Measurements from ENCODE around the gene TSPEAR.
"Not testable (repeated sequence)": the region's sequence is repeated elsewhere in the genome, so short reads cannot be mapped to it uniquely, and the experiment has no call there.

Gene TSPEAR

GRCh38 chr21:44623575-44623974 lies 87.8 kb downstream of the TSPEAR start:
- DNase-seq = no peak

DNA sequence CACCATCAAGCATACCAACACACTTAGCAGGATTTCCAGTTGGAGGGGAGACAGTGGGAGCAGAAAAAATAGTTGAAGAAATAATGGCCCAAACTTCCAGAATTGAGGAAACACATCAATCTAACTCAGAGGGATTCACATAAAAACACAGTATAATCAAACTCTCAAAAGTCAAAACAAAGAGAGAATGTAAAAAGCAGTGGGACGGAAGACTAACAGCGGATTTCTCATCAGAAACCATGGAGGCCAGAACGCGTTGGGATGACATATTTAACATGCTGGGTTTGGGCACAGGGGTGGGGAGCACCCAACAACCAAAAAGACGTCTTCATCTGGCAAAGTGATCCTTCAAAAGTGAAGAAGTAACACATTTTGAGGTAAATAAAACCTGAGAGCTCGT lies 91.5 kb downstream of the TSPEAR start:
- no peak for DNase-seq

- DNase-seq = peak; percentile 60
Observed at GRCh38 chr21:44618909-44619308, 92.5 kb downstream of the TSPEAR start.

DNA sequence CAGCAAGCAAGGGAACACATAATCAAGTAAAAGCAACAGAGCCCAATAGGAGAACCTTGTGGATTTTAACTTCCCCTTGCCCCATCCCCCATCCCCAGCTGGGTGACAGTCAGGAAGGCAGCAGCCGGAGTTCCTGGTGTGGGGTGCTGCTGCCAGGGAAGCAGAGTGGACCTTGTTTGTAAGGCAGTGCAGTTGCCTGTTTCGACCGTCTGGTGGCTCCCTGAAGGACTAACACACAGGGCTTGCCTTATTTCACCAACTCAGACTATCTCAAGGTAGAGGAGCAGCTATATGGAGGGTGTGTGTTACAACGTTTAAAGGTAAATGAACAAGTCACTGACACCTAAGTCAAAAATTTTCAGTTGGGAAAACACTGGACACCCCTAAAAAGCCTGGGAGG lies 92.9 kb downstream of the TSPEAR start:
- peak; percentile 5 for DNase-seq

DNA sequence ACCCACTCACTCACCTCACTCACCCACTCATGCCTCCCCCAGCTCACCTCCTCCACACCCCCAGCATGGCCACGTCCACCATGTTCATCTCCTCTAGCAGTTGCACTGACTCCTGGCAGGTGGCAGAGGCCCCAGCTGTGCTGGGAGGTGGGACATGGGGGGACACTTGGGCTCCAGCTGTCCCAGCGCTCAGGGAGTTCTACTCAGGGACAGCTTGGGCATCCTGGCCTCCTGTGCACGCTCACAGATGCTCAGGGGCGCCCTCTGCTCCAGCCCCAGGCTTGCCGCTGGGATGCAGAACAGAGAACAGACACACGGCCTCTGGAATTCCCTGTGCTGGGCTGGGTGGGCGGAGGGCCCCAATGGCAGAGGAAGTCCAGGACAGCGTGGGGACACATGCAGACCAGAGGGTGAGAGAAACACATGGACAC lies 94.3 kb downstream of the TSPEAR start:
- no peak for DNase-seq

- no peak for DNase-seq
Observed at GRCh38 chr21:44616591-44616926, 94.8 kb downstream of the TSPEAR start.

DNA sequence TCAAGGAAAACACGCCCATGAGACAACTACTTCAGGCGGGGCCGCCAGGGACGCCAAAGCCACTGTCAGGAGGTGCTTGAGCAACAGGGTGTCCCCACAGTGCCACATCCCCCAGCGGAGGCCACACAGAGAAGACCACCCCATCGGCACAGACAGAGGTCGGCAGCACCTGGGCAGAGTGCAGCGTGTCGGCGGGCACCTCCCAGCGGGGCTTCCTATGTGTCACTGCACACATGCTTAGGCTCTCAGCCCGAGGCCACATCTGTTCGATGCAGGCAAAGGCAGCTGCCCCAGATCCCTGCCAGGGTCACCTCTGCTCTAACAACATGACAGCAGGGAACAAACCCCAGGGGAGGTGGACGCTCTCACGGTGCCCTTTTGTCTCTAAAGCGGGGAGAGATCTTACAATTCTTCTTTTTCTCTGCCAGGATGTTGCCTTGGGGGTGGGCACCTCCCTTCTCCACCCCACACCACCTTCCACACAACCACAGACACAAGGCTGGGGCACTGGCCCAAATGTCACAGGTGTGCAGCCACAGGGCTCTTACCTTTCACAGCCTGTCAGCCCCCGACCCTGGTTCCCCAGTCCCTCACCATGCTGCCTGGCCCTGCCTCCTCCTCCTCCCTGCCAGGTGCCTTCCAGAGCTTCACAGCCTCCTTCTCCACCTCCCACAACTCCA lies 95.3 kb downstream of the TSPEAR start:
- DNase-seq = no peak

GRCh38 chr21:44615466-44615865 lies 95.9 kb downstream of the TSPEAR start:
- no peak for DNase-seq

DNA sequence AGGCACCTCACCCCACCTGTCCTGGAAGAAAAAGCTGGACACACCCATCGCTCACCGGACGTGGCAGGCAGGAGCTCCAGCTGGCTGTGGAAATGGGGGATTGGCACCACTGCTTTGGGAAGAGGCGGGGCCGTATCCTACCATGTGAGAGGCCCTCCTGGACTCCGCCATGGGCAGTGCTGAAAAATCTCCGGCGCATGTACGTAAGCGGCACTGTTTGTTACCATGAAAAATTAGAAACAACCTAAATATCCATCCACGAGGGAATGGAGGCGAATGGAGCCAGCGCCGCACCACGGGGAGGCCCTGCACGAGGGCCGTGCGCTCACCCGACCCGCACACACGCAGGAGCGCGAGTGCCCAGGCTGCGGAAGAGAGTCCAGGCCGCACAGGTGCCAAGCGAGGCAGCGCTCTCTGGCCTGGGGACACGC lies 96.4 kb downstream of the TSPEAR start:
- DNase-seq = no peak

DNA sequence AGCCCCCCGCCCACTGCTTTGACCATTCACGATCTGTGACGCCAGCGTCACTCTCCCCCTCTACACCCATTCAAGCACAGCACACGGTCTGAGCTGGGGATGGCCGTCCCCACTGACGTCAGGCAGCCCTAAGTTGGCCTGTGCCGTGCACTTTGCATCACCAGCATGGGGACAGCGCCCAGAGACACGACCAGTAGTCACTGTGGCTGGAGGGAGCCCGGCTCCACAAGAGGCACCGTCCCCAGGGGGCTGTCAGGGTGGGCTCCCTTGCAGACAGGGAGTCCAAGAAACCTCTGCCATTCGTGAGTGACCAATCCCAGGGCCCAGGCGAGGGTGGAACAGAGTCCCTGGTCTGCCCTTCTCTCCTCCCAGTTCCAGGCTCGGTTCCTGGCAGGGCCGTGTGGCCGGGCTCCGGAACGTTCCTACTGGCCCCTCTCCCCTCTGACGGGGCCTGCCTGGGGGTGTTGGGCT lies 97.2 kb downstream of the TSPEAR start:
- DNase-seq = no peak

DNA sequence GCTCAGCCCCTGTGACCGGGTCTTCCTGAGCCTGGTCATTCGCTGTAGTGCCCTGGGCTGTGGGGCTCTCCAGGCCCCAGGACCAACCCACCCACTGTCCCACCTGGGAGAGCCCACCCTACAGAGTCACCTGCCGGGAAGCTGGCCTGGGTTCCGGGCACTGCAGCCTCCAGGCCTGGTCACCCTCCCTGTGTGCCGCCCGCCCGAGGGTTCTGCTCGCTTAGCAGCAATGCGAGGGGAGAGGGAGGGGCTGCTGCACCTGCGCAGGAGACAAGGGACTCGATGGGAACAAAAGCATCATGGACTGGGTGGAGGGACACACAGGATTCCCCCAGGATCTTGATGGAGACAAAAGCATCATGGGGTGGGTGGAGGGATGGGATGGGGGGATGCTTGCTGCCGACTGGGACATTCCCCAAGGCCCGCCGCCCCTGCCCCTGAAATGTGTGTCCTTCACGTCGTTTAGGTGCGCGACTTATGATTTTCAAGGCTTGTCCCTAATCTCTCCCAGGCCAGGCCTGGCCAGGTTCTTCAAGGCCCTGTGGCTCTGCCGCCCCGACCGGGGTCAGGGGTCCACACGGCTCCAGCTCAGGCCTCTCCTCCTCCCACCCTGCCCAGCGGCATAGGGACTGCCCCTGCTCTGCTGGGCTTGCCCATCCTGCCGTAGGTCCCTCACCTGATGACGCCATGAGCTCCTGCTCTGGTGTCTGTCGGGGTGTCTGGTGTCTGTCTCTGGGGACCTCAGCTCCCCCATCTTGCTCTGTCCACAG lies 97.8 kb downstream of the TSPEAR start:
- DNase-seq = no peak

GRCh38 chr21:44612669-44613229 lies 98.6 kb downstream of the TSPEAR start:
- no peak for DNase-seq

DNA sequence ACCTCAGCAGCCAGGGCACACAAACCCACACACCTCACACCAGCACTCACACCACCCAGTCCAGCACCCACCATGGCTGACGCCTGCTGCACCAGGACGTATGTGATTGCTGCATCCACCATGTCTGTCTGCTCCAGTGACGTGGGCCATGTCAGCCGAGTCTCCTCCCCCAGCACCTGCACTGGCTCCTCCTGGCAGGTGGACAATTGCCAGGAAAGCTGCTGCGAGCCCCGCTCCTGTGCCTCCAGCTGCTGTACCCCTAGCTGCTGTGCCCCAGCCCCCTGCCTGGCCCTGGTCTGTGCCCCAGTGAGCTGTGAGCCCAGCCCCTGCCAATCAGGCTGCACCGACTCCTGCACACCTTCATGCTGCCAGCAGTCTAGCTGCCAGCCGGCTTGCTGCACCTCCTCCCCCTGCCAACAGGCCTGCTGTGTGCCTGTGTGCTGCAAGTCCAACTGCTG lies 99.3 kb downstream of the TSPEAR start, which contains the start of gene KRTAP10-8:
TSS of gene KRTAP10-8 (plus strand) at position 51 of the 458 bp plus-strand sequence. CDS start at position 73, 22 bp downstream.
- DNase-seq = no peak

DNA sequence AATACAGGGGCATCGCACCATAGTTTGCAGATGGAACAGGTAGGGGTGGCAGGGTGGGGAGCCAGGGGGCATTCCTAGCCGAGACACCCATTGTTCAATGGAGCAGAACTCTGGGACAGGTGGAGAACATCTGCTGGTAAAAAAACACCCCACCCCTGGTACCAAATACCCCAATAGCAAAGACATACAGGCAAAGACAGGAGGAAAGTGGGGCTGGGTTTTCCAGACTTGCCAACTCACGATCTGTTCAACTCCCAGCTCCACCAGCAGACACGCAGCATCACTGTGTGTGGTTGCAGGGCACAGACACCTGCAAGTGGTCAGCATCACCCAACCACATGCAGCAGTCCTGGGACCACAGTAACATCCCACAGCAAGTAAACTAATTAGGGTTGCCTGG lies 99.8 kb downstream of the TSPEAR start:
- DNase-seq = no peak

DNA sequence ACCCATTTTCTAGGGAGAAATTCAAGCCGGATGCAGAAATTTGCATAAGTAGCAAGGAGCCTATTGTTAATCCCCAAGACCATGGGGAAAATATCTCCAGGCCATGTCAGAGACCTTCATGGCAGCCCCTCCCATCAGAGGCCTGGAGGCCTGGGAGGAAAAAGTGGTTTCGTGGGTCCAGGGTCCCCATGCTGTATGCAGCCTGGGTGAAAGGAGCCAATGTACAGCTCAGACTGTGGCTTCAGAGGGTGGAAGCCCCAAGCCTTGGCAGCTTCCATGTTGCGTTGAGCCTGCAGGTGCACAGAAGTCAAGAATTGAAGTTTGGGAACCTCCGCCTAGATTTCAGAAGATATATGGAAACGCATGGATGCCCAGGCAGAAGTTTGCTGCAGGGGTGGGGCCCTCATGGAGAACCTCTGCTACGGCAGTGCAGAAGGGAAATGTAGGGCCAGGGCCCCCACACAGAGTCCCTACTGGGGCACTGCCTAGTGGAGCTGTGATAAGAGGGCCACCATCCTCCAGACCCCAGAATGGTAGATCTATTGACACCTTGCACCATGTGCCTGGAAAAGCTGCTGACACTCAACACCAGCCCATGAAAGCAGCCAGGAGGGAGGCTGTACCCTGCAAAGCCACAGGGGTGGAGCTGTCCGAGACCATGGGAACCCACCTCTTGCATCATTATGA lies 101.1 kb downstream of the TSPEAR start:
- not testable (repeated sequence) for DNase-seq

GRCh38 chr21:44609193-44609592 lies 102.2 kb downstream of the TSPEAR start:
- no peak for DNase-seq

DNA sequence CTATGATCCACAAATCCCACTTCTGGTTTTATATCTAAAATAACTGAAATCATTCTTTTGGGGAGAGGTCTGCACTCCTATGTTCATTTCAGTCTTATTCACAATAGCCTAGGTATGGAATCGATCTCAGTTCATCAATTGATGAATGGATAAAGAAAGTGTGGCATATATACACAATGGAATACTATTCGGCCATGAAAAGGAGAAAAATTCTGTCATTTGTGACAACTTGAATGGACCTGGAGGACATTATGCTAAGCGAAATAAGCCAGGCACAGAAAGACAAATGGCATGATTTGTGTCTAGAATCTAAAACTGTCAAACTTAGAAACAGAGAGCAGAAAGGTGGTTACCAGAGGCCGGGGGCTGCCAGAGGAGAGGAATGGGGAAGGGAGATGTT lies 104.9 kb downstream of the TSPEAR start:
- no peak for DNase-seq

GRCh38 chr21:44603911-44604310 lies 107.5 kb downstream of the TSPEAR start:
- no peak for DNase-seq

- no peak for DNase-seq
Observed at GRCh38 chr21:44603109-44603875, 108.1 kb downstream of the TSPEAR start.

DNA sequence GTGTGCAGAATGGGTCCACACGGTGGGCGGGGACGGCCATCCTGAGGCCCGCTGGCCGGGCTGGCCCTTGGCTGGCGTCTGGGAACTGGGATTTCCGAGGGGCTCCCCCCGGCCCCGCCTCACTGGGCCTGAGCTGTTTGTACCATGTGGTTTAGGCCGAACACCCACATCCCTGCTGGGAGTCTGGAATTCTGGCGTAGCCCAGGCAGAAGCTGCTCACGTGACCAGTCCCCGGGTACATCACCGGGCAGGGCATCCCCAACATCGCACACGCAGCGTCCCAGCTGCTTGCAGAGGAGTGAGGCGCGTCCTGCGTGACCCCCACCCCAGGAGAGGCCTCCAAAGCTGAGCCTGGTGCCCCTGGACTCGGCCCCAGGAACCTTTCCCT lies 108.9 kb downstream of the TSPEAR start:
- no peak for DNase-seq

DNA sequence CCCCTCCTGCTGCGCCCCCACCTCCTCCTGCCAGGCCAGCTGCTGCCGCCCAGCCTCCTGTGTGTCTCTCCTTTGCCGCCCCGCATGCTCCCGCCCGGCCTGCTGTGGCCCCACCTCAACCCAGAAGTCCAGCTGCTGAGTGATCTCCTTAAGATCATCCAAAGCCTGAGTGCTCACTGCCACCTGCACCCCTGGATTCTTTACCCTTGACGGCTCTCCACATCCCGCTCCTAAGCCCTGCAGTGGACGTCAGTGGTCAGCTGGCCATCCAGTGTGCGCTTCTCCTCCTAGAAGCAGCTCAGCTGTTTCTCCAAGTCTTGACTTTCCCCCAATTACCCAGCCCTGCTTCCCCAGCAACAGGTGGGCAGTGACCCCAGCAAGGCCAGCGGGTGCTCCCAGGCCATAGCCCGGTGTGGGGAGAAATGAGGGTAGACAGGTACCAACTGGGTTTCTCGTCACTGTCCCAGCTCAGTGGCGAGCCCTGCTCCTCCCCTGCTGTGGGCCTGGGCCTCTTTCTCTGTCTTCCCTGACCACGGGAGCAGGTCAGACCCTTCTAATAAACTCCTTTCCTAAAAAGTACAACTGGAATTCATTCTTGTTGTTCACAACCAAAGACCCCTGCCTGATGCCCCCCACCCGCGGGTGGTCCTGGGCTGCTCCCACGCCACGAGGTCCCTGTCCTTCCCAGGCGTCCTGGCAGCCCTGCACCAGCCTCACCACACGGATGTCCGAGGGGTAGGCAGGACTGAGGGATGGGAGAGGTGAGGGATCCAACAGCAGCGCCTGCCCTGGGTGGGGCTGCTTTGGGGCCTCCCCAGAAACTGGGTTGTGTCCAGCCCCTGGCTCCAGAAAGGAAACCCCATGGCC lies 109.5 kb downstream of the TSPEAR start:
- no peak for DNase-seq
